GM12873 (cell line): Measurements from ENCODE around the gene B4GALNT4.

ENCODE experiments used
- CTCF ChIP-seq: IDR thresholded peaks from 2 replicates; pipeline ENCODE4 v1.5.1; 2012; ENCODE audit warnings: low read depth, mild to moderate bottlenecking, moderate library complexity, low read length, control low read depth; ENCODE audit not compliant: insufficient read depth; ENCODE audit errors: missing control alignments

B4GALNT4 gene

GRCh38 chr11:429931-430456, 60.7 kb downstream of the B4GALNT4 start:
- TF ChIP-seq CTCF, result no peak
